PFSK-1 (cell line): ENCODE results near the gene PUDP.

Source experiments
- FOXP2 ChIP-seq: optimal IDR thresholded peaks from 2 replicates; pipeline ENCODE3; 2011; ENCODE audit warnings: borderline replicate concordance, control low read depth, inconsistent platforms; ENCODE audit not compliant: insufficient read depth; ENCODE audit errors: extremely low read length, extremely low read depth
- POLR2AphosphoS5 ChIP-seq: IDR thresholded peaks from 2 replicates; pipeline ENCODE4 v1.6.1; 2012; ENCODE audit warnings: low read depth, mild to moderate bottlenecking, control low read depth, low read length, moderate library complexity
- SIN3A ChIP-seq: IDR thresholded peaks from 2 replicates; pipeline ENCODE4 v1.6.1; 2012; ENCODE audit warnings: mild to moderate bottlenecking, low read length, moderate library complexity, borderline replicate concordance; ENCODE audit not compliant: insufficient read depth
- TAF1 ChIP-seq: IDR thresholded peaks from 2 replicates; pipeline ENCODE4 v1.6.1; 2012; ENCODE audit warnings: low read length, control low read depth, borderline replicate concordance; ENCODE audit not compliant: insufficient read depth
- TF ChIP-seq, protein P1 (sequence below), 2 experiments: IDR thresholded peaks; 2 replicates each; pipeline versions ENCODE4 v1.6.1 to v1.8.0; 2011 to 2012; ENCODE audit warnings: low read depth in 2 of 2, low read length in 2 of 2, control low read depth in 1 of 2, inconsistent platforms in 1 of 2, mild to moderate bottlenecking in 1 of 2, moderate library complexity in 1 of 2; ENCODE audit not compliant: insufficient read depth in 1 of 2

- no peak for TF ChIP-seq POLR2AphosphoS5
- TF ChIP-seq, protein P1, sequence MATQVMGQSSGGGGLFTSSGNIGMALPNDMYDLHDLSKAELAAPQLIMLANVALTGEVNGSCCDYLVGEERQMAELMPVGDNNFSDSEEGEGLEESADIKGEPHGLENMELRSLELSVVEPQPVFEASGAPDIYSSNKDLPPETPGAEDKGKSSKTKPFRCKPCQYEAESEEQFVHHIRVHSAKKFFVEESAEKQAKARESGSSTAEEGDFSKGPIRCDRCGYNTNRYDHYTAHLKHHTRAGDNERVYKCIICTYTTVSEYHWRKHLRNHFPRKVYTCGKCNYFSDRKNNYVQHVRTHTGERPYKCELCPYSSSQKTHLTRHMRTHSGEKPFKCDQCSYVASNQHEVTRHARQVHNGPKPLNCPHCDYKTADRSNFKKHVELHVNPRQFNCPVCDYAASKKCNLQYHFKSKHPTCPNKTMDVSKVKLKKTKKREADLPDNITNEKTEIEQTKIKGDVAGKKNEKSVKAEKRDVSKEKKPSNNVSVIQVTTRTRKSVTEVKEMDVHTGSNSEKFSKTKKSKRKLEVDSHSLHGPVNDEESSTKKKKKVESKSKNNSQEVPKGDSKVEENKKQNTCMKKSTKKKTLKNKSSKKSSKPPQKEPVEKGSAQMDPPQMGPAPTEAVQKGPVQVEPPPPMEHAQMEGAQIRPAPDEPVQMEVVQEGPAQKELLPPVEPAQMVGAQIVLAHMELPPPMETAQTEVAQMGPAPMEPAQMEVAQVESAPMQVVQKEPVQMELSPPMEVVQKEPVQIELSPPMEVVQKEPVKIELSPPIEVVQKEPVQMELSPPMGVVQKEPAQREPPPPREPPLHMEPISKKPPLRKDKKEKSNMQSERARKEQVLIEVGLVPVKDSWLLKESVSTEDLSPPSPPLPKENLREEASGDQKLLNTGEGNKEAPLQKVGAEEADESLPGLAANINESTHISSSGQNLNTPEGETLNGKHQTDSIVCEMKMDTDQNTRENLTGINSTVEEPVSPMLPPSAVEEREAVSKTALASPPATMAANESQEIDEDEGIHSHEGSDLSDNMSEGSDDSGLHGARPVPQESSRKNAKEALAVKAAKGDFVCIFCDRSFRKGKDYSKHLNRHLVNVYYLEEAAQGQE (IDR thresholded peaks at IDR 0.05; ENCODE audit: insufficient read depth in 1 of 2, low read depth in 2 of 2, low read length in 2 of 2): no peak
- no peak for TF ChIP-seq SIN3A
- TF ChIP-seq TAF1: no peak
- TF ChIP-seq FOXP2: no peak
Measured at GRCh38 chrX:7024850-7025249, 123.1 kb downstream of the PUDP start.
